ENCODE measurements around the gene MUCL3.

DNA sequence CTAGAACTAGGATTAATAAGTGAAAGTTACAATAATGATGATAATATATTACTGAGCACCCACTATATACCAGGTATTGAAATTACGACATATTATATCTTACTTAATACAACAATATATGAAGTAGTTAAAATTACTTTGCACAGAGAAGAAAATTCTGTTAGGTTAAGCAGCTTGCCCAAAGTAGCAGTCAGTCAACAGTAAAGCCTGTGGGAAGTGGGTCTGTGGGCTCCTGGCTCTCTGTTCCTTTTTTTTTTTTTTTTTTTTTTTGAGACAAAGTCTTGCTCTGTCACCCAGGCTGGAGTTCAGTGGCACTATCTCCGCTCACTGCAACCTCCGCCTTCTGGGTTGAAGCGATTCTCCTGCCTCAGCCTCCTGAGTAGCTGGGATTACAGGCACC, 37.5 kb upstream of the MUCL3 start:
- TF ChIP-seq CTCF (IDR thresholded peaks at IDR 0.05; ENCODE audit: low read length) (no peak), EZH2 (IDR thresholded peaks at IDR 0.05; ENCODE audit: borderline replicate concordance, low read length) (no peak)
